ENCODE data around the gene PWWP2B.

The PWWP2B gene

DNA sequence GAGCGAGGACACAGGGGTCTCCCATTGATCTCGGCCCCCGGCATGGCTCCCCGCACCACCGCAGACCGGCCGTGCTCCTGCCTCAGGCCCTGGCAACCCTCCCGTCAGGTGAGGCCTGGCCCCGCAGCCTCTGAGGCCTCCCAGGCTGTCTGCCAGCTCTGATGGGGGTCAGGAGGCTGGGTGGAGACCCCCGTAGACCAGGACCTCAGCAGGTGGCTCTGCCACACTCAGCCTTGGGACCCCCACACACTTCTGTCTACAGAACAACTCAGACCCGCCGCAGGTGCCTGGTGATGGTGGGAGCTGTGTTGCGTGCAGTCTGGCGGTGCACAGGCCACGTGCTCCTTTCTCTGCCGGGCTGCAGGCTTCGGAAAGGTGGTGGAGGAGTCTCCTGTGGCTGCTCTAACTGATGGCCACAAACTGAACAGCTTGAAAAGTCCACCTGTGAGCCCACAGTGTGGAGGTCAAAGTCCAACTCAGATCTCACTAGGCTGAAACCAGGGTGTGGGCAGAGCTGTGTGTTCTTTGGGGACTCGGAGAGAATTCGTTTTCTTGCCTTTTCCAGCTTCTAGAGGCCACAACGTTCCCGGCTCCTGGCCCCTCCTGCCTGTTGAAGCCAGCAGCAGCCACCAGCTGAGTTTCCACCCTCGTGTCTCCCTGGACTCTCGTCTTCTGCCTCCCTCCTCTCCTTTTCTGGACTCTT lies 62.5 kb downstream of the PWWP2B start:
- no peak for DNase-seq (ENCODE audit: low spot score)

DNA sequence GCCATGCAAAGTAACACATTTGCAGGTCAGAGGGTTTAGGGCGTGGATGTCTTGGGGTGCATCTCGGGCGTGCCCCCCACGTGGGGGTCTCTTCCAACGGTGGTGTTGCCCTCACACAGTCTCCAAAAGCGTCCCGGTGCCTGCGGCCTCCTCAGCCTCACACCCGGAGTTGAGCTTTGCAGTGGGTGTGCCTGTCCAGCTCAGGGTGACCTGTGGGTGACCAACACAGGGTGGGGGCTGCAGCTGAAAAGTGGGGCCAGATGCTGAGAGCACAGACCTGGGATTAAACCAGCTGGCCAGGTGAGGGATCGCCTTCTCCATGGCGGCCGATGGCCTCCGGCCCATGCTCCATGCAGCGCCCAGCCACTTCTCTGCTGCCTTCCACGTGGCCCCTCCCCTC lies 63.1 kb downstream of the PWWP2B start:
- DNase-seq (ENCODE audit: low spot score): no peak

DNA sequence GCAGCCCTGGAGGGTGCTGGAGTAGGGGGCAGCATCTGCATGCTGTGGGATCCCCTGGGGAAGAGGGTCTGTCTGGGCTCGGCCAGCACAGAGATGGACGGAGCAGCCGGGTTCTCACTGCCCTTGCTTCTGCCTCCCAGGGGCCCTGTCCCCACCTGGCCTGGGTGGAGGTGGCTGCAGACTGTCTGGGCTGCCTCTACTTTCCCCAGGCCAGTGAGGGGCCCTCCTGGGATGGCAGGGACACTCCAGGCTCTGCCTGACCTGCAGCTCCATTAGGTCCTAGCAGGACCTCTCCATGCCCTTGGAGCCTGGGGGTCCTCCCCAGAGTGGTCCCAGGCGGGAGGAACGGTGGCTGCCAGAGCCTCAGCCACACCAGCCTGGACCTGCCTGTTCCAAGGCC lies 63.7 kb downstream of the PWWP2B start:
- DNase-seq (ENCODE audit: low spot score): no peak

DNA sequence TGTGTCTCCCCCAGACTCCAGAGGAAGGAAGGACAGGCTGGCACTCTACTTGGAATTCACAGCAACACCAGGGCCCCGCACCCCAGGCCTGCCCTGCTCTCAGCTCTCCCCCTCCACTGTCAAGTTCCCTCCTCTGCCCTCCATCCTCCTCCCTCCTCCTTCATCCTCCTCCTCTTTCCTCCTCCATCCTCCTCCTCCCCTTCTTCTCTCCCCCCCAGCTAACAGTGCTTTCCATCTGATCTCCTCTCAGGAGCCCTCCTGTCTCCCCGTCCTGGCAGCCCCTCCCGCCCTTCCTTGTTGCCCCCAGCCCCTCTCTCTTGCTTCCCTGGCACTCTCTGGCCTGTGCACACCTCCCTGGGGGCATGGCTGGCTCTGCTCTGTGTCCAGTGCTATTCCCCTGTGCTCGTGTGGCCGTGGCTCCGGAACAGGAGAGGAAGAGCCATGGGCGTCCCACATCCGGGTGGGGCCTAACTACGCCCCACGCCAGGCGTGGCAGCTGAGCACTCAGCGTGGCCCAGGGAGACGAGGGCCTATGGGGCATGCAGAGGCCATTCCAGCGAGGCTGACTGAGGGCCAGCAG lies 64.2 kb downstream of the PWWP2B start:
- no peak for DNase-seq (ENCODE audit: low spot score)

DNA sequence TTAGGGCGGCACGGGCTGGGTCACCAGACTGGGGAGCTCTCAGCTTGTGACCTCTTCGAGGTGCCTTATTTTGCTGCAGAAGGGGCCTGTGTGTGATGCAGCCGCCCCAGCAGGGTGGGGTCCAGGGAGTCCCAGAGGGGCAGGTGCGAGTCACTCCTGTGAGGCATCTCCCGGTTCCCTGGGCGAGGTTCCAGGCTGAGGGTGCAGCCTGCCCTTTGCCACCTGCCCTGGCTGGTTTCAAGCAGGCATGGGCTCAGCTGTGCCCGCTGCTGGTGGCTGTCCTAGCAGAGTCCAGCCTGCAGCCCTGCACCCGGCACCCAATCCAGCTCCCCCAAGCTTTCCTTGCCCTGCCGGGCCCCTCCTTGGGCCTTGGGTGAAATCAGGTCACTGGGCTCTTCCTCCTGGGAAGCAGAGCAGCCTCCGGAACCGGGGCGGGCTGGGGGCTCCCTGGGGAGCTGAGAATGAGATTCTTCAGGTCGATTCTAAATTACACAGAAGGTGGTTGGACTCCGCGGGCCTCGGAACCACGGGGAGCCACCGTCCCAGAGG lies 64.8 kb downstream of the PWWP2B start:
- DNase-seq (ENCODE audit: low spot score): no peak

DNA sequence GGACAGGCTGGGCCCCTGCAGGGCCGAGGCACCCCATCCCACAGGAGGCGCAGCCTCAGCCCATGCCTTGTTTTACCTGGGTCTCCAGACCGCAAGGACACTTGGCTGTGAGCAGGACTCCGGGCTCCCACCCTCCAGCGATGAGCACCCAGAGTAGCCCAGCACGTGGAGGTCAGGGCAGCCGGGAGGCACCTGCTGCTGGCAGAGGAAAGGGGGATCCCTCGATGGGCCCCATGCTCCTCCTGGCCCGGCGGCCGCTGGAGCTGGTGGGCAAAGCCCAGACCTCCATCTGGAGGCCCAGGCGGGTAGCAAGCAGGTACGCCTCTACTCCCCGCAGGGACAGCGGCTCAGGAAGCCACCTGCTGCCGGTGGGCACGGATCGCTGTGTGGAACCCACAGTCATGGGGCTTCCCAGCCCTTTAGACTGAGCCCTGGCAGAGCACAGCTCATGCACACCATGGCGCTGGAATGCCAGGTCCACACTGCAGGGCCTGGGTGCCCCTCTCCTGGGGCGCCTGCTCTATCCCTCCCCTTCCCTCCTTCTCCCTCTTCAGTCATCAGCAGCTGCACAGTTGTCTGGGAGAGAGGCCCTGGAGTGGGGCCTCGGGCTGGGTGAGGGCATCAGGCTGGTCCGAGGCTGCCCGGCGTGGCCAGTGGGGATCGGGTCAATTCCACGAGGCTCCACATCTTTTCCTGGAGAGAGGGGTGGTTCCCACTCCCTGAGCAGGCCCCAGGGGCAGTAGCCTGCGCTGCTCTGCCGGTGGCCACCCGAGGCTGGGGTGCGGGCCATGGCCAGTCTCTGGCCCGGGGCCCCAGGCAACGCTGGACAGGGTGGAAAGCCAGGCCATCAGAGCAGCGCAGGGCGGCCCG lies 65.7 kb downstream of the PWWP2B start:
- no peak for DNase-seq (ENCODE audit: low spot score)

DNA sequence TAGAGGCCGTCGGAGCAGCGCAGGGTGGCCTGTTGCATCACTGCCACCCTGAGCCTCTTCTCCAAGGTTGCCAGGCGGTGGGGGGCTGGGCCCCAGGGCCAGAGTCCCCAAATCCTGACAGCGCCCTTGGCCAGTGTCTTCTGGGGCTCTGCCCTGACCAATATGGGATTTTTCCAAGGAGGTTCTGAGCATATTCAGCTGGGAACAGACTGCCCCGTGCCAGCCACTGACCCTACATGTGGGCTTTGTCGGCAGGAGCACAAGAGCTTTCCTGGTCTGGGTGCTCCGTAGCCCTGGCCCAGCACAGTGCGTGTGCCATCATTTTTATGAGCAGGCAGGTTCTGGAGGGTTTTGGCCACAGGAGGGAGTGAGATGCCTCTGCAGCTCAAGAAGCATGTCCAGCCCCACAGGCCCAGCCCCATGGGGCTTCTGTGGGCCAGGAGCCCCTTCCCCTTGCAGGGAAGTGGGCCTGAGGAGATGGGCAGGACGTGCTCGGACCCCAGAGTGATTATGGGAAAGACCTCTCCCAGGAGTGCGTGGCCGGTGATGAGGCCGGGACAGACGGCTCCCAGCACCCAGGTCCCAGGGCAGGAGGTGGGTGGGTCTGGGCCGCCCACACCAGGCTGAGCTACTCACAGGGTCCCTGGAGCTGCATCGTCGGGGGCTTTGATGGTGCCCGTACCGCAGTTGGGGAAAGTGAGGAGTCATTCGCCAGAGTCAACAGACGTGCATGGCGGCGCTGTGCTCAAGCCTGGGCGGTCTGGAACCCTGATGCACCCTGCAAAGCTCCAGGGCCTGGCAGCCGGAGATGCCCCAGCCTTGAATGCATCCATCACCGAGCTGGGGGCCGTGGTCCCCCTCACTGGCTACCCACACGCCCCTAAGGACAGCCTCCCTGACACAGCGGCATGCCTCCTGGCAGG lies 66.6 kb downstream of the PWWP2B start:
- no peak for DNase-seq (ENCODE audit: low spot score)

DNA sequence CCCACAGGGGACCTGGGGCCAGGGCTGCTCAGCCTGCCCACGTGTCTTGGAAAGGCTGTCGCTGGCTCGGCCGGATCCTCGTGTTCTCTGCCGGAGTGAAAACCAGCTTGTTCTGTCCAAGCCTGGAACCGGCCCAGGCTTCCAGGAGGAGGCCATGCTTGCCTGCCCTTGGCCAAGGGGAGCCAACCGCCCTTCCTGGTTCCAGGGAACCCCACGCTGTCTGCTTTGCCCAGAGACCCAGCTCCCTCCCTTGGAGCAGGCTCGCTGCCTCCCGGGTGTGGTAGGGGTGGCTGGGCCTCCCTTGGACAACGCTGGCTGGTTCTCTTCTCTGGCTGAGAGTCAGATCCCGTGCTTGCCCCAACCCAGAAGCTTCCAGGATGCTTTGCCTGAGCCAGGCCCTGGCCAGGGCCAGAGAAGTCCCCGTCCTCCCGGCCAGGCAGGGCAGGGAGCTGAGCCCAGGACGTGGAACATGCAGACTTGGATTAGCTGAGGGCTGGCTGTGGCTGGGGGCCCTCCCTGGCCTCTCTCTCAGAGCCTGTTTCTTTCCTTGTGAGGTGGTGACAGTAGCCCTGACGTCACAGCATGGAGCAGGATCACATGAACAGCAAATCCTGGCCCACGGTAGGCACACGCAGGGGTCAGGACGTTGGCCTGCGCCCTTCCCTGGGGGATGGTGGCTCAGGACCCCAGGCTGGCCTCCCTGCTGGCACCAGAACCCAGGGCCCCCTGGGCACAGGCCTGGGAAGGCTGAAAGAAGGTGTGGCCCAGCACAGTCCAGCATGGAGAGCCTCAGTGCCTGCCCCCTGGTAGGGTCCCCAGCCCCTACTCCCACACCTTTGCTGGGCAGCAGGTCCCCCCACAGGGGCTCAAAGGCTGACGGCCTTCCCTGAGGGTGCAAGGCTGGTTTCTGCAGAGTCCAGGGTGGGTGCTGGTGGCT lies 67.5 kb downstream of the PWWP2B start:
- DNase-seq (ENCODE audit: low spot score): peak; percentile 84

DNA sequence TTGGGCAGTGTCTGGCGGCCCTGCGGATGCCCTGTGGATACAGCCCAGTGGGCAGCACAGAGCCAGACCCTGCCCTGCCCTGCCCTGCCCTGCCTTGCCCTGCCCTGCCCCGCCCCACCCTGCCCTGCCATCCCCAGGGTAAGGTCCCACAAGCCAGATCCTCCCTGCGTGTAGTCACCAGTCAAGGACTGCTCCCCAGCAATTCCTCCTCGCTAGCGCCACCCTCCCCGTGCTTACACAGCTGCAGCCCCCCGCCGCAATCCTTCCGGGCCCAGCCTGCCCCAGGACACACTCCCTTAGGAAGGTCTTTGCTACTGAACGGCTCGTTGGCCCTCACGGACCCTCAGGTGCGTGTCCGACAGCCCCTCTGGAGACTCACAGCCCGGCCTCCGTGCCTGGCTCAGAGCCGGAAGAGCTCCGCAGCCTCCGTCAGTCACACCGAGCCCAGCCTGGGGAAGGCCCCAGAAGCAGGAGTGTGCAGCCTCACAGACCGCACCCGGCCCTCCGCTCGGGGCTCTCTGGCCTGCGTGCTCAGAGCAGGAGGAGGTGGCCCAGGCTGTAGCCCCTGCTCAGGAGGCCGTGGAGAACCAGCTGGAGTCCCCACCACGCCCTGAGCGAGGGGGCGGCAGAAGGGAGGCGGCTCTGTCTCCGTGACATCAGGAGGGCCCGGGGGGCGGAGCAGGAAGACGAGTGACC lies 68.3 kb downstream of the PWWP2B start:
- DNase-seq (ENCODE audit: low spot score): no peak

DNA sequence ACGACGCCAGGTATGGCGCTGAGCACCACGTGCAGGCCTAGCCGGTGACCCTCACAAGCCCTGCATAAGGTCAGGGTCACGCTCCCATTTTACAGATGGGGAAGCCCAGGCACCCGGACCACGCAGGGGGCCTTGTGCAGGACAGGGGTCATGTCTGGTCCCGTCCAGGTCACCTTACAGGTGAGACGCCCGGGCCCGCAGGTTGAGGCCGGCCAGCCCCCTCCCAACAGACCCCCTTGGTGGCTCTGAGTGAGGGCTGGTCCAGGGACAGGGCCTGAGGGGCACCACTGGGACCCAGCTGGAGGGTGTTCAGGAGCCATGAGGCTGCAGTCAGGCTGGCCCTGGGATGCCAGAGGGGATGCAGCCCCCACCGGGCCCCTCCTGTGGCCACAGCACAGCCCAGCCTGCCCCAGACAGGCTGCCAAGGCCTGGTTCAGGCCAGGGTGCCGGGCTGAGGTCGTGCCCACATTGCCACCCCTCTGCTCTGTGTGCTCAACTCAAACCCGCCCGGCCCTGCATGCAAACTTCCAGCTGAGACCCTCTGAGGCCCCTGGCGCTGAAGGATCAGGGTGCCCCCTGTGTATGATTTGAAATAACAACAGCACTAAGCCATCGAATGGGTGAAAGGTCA lies 69.0 kb downstream of the PWWP2B start:
- DNase-seq (ENCODE audit: low spot score): no peak

DNA sequence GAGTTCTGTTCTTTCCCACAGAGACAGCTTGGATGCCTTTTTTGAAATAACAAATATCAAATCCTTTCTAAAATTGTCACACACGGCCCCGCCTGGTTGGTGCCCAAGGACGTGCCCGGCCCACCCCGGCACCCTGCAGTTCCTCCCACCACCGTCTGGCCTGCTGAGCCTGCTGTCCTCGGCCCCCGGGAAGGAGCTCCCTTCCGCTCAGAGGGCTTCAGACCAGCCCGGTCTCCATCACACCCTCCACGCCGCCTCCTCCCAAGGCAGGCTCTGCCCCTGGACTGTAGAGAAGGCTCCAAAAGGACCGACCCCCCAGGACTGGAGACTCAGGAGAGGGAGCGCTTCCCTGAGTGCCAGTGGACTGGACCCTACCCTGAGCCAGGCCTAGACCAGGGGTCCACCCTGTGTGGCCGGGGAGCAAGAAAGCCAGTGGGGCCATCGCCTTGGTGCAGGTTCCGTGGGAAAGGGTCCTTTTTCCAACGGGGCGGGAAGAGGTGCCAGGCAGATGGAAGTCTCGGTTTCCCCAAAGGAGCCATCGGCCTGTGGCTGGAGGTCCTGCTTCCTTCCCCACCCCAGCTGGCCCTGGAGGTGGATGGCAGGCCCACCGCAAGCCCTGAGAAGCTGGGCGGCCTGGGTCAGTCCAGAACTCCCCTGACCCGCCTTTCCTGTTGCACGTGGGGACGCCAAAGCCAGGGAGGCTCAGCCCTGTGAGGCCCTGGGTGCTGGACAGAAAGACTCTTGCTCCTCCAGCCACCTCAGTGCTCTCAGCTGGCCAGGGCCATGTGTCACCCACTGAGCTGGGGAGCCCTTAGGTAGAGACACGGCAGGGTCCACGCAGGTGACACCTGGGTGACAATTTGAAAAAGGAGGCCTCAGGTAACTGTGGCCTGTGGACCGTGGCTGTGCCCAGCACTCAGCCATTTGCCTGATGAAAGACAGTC lies 69.8 kb downstream of the PWWP2B start:
- DNase-seq (ENCODE audit: low spot score): no peak
